ENCODE data around the gene ABCA8. TPM values are rescaled to one million over a fixed set of nuclear protein-coding genes. Genes with fewer than 3 reads are reported as not detected.

The ABCA8 gene
- total RNA-seq, 2 experiments from 2014 or later = not detected

- POLR2A ChIA-PET = no interaction called here
- Histone ChIP-seq H3K27me3 (ENCODE audit: control insufficient read depth in 1 of 2, insufficient read depth in 2 of 2, low read length in 2 of 2) (no peaks in the 10 kb centered on the region), H3K4me3 (ENCODE audit: low read length) (no peak overlapping the region), H3K4me1 (ENCODE audit: insufficient read depth, low read length) (no peaks in the 10 kb centered on the region), H3K9me3 (ENCODE audit: control insufficient read depth in 1 of 2, insufficient read depth in 1 of 2, low read length in 2 of 2) (no peaks in the 10 kb centered on the region), H3K27ac (ENCODE audit: low read depth in 1 of 2, low read length in 2 of 2) (no peak overlapping the region), H3K36me3 (ENCODE audit: insufficient read depth, low read length) (no peaks in the 10 kb centered on the region)
- Mint-ChIP-seq H3K36me3 (ENCODE audit: low read depth) (no peaks in the 10 kb centered on the region), H3K4me1 (ENCODE audit: low read depth) (no peaks in the 10 kb centered on the region), H3K9me3 (no peaks in the 10 kb centered on the region), H3K27ac (no peak overlapping the region), H3K27me3 (no peaks in the 10 kb centered on the region), H3K4me3 (no peak overlapping the region)
- DNase-seq (no peak), ATAC-seq (ENCODE audit: poor library complexity) (no peak)
- intact Hi-C loops (cut with DNase I, micrococcal nuclease) = no loop called here
- CTCF ChIA-PET = no interaction called here
- TF ChIP-seq, protein P1, sequence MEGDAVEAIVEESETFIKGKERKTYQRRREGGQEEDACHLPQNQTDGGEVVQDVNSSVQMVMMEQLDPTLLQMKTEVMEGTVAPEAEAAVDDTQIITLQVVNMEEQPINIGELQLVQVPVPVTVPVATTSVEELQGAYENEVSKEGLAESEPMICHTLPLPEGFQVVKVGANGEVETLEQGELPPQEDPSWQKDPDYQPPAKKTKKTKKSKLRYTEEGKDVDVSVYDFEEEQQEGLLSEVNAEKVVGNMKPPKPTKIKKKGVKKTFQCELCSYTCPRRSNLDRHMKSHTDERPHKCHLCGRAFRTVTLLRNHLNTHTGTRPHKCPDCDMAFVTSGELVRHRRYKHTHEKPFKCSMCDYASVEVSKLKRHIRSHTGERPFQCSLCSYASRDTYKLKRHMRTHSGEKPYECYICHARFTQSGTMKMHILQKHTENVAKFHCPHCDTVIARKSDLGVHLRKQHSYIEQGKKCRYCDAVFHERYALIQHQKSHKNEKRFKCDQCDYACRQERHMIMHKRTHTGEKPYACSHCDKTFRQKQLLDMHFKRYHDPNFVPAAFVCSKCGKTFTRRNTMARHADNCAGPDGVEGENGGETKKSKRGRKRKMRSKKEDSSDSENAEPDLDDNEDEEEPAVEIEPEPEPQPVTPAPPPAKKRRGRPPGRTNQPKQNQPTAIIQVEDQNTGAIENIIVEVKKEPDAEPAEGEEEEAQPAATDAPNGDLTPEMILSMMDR (IDR thresholded peaks at IDR 0.05) = no peak
Measured at GRCh38 chr17:68821860-68822696, 133.1 kb downstream of the ABCA8 start.

DNA sequence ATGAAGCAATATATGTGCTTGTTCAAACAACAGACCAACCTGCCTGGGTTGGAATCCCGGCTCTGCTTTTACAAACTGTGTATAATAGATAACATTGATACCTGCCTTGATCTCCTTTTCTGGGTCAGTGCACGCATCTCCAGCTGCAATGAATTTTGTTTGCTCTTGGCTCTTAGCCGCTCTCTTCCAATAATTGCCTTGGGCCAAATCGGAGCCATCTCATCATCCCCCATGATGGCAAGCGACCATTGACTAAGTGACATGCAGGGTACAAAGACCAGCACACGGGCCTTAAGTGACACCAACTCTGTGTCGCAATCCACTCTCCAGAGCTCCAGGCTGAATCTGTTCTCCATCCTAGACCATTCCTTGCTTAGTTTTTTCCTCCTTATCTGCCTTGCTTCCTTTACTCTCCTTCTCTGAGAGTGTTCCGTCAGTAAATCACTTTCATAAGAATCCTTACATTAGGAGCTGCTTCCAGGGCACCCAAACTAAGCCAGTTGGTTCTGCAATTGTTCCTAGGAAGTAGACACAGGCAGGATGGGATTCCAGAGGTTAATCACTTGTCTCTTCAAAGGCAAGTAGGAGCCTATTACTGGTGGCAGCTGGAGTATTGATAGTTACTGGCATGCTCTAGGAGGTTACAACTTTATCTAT is 134.2 kb downstream of the ABCA8 start:
- POLR2A ChIA-PET = no interaction called here
- ATAC-seq (ENCODE audit: poor library complexity) (no peak), DNase-seq (no peak)
- Histone ChIP-seq H3K4me1 (ENCODE audit: insufficient read depth, low read length) (no peaks in the 10 kb centered on the region), H3K4me3 (ENCODE audit: low read length) (no peak overlapping the region), H3K36me3 (ENCODE audit: insufficient read depth, low read length) (no peaks in the 10 kb centered on the region), H3K27ac (ENCODE audit: low read depth in 1 of 2, low read length in 2 of 2) (no peak overlapping the region), H3K9me3 (ENCODE audit: control insufficient read depth in 1 of 2, insufficient read depth in 1 of 2, low read length in 2 of 2) (no peaks in the 10 kb centered on the region), H3K27me3 (ENCODE audit: control insufficient read depth in 1 of 2, insufficient read depth in 2 of 2, low read length in 2 of 2) (no peaks in the 10 kb centered on the region)
- Mint-ChIP-seq H3K27ac (no peak overlapping the region), H3K27me3 (peaks cover 5% of the 10 kb centered on the region), H3K9me3 (no peaks in the 10 kb centered on the region), H3K36me3 (ENCODE audit: low read depth) (no peaks in the 10 kb centered on the region), H3K4me3 (no peak overlapping the region), H3K4me1 (ENCODE audit: low read depth) (no peaks in the 10 kb centered on the region)
- TF ChIP-seq, protein P1 (IDR thresholded peaks at IDR 0.05) = no peak
- intact Hi-C loops (cut with DNase I, micrococcal nuclease) = no loop called here
- CTCF ChIA-PET = no interaction called here

- Mint-ChIP-seq H3K9me3 (no peaks in the 10 kb centered on the region), H3K36me3 (ENCODE audit: low read depth) (no peaks in the 10 kb centered on the region), H3K27me3 (peaks cover 5% of the 10 kb centered on the region), H3K4me1 (ENCODE audit: low read depth) (no peaks in the 10 kb centered on the region), H3K4me3 (no peak overlapping the region), H3K27ac (no peak overlapping the region)
- H3K4me3 ChIP-seq (ENCODE audit: low read length) = no peak overlapping the region
- H3K27ac ChIP-seq (ENCODE audit: low read depth in 1 of 2, low read length in 2 of 2) = no peak overlapping the region
- intact Hi-C loops (cut with DNase I, micrococcal nuclease) = no loop called here
- CTCF ChIA-PET = no interaction called here
- POLR2A ChIA-PET = no interaction called here
- DNase-seq (no peak), ATAC-seq (ENCODE audit: poor library complexity) (no peak)
- TF ChIP-seq, protein P1 (IDR thresholded peaks at IDR 0.05) = no peak
- no peaks in the 10 kb centered on the region for H3K36me3 ChIP-seq (ENCODE audit: insufficient read depth, low read length)
- no peaks in the 10 kb centered on the region for H3K4me1 ChIP-seq (ENCODE audit: insufficient read depth, low read length)
- no peaks in the 10 kb centered on the region for H3K27me3 ChIP-seq (ENCODE audit: control insufficient read depth in 1 of 2, insufficient read depth in 2 of 2, low read length in 2 of 2)
- H3K9me3 ChIP-seq (ENCODE audit: control insufficient read depth in 1 of 2, insufficient read depth in 1 of 2, low read length in 2 of 2) = no peaks in the 10 kb centered on the region
Measured at GRCh38 chr17:68820476-68820824, 134.7 kb downstream of the ABCA8 start.
